ENCODE results near the gene IFFO2. TPM values are rescaled to one million over a fixed set of nuclear protein-coding genes. Genes with fewer than 3 reads are reported as not detected.

Gene IFFO2
- total and polyA plus RNA-seq, 4 donors, result 6.6 to 19.7 (median 13.5) TPM

GRCh38 chr1:18947570-18947969, 8.9 kb downstream of the IFFO2 start:
- Histone ChIP-seq H3K9me3 (ENCODE audit: control insufficient read depth, insufficient read depth, low read length) (no peaks in the 10 kb centered on the region), H3K27me3 (ENCODE audit: control insufficient read depth, insufficient read depth, low read length) (no peaks in the 10 kb centered on the region), H3K4me3 (ENCODE audit: low read depth, low read length) (no peak overlapping the region), H3K36me3 (ENCODE audit: control insufficient read depth, insufficient read depth, low read length) (peaks cover 7% of the 10 kb centered on the region), H3K27ac (ENCODE audit: low read depth, low read length) (peak overlapping the region; percentile 0), H3K4me1 (ENCODE audit: control insufficient read depth, insufficient read depth, low read length) (peaks cover 93% of the 10 kb centered on the region)
- 36% methylated on average over 8 of the region's 9 CpGs for WGBS (ENCODE audit: insufficient coverage)
- peak in 1 of 6 donors; percentile 24 for DNase-seq (ENCODE audit: low read depth in 4 of 6, low spot score in 6 of 6)

GRCh38 chr1:18946550-18947381, 9.7 kb downstream of the IFFO2 start:
- Histone ChIP-seq H3K9me3 (ENCODE audit: control insufficient read depth, insufficient read depth, low read length) (no peaks in the 10 kb centered on the region), H3K4me3 (ENCODE audit: low read depth, low read length) (no peak overlapping the region), H3K36me3 (ENCODE audit: control insufficient read depth, insufficient read depth, low read length) (peaks cover 7% of the 10 kb centered on the region), H3K27ac (ENCODE audit: low read depth, low read length) (peak overlapping the region; percentile 0), H3K4me1 (ENCODE audit: control insufficient read depth, insufficient read depth, low read length) (peaks cover 95% of the 10 kb centered on the region), H3K27me3 (ENCODE audit: control insufficient read depth, insufficient read depth, low read length) (no peaks in the 10 kb centered on the region)
- DNase-seq (ENCODE audit: low read depth in 4 of 6, low spot score in 6 of 6), result no peak
- 62% methylated on average over 14 of the region's 15 CpGs for WGBS (ENCODE audit: insufficient coverage)

- WGBS (ENCODE audit: insufficient coverage), result 27% methylated on average over 14 of the region's 14 CpGs
- peaks cover 7% of the 10 kb centered on the region for H3K36me3 ChIP-seq (ENCODE audit: control insufficient read depth, insufficient read depth, low read length)
- no peak overlapping the region for H3K4me3 ChIP-seq (ENCODE audit: low read depth, low read length)
- no peaks in the 10 kb centered on the region for H3K9me3 ChIP-seq (ENCODE audit: control insufficient read depth, insufficient read depth, low read length)
- peaks cover 95% of the 10 kb centered on the region for H3K4me1 ChIP-seq (ENCODE audit: control insufficient read depth, insufficient read depth, low read length)
- peak overlapping the region; percentile 82 for H3K27ac ChIP-seq (ENCODE audit: low read depth, low read length)
- DNase-seq (ENCODE audit: low read depth in 4 of 6, low spot score in 6 of 6), result peak in 5 of 6 donors; percentile 67 to 94 (median 79)
- H3K27me3 ChIP-seq (ENCODE audit: control insufficient read depth, insufficient read depth, low read length), result no peaks in the 10 kb centered on the region
Observed at GRCh38 chr1:18945401-18945849, 11.1 kb downstream of the IFFO2 start.

- 76% methylated on average over 2 of the region's 2 CpGs for WGBS (ENCODE audit: insufficient coverage)
- H3K27ac ChIP-seq (ENCODE audit: low read depth, low read length), result peak overlapping the region; percentile 82
- H3K9me3 ChIP-seq (ENCODE audit: control insufficient read depth, insufficient read depth, low read length), result no peaks in the 10 kb centered on the region
- H3K27me3 ChIP-seq (ENCODE audit: control insufficient read depth, insufficient read depth, low read length), result no peaks in the 10 kb centered on the region
- peaks cover 7% of the 10 kb centered on the region for H3K36me3 ChIP-seq (ENCODE audit: control insufficient read depth, insufficient read depth, low read length)
- peaks cover 95% of the 10 kb centered on the region for H3K4me1 ChIP-seq (ENCODE audit: control insufficient read depth, insufficient read depth, low read length)
- DNase-seq (ENCODE audit: low read depth in 4 of 6, low spot score in 6 of 6), result no peak
- H3K4me3 ChIP-seq (ENCODE audit: low read depth, low read length), result no peak overlapping the region
Observed at GRCh38 chr1:18944810-18945209, 11.7 kb downstream of the IFFO2 start.

- Histone ChIP-seq H3K4me3 (ENCODE audit: low read depth, low read length) (no peak overlapping the region), H3K9me3 (ENCODE audit: control insufficient read depth, insufficient read depth, low read length) (no peaks in the 10 kb centered on the region), H3K36me3 (ENCODE audit: control insufficient read depth, insufficient read depth, low read length) (peaks cover 7% of the 10 kb centered on the region), H3K27ac (ENCODE audit: low read depth, low read length) (peak overlapping the region; percentile 82), H3K4me1 (ENCODE audit: control insufficient read depth, insufficient read depth, low read length) (peaks cover 95% of the 10 kb centered on the region), H3K27me3 (ENCODE audit: control insufficient read depth, insufficient read depth, low read length) (no peaks in the 10 kb centered on the region)
- no peak for DNase-seq (ENCODE audit: low read depth in 4 of 6, low spot score in 6 of 6)
- 96% methylated on average over 3 of the region's 9 CpGs for WGBS (ENCODE audit: insufficient coverage)
Observed at GRCh38 chr1:18943914-18944572, 12.4 kb downstream of the IFFO2 start.

- Histone ChIP-seq H3K27ac (ENCODE audit: low read depth, low read length) (no peak overlapping the region), H3K27me3 (ENCODE audit: control insufficient read depth, insufficient read depth, low read length) (no peaks in the 10 kb centered on the region), H3K36me3 (ENCODE audit: control insufficient read depth, insufficient read depth, low read length) (peaks cover 10% of the 10 kb centered on the region), H3K9me3 (ENCODE audit: control insufficient read depth, insufficient read depth, low read length) (no peaks in the 10 kb centered on the region), H3K4me1 (ENCODE audit: control insufficient read depth, insufficient read depth, low read length) (peaks cover 95% of the 10 kb centered on the region), H3K4me3 (ENCODE audit: low read depth, low read length) (no peak overlapping the region)
- no CpG with 5 or more reads among the region's 4 CpGs for WGBS (ENCODE audit: insufficient coverage)
- no peak for DNase-seq (ENCODE audit: low read depth in 4 of 6, low spot score in 6 of 6)
Observed at GRCh38 chr1:18943162-18943561, 13.3 kb downstream of the IFFO2 start.

GRCh38 chr1:18942340-18942739, 14.1 kb downstream of the IFFO2 start:
- DNase-seq (ENCODE audit: low read depth in 4 of 6, low spot score in 6 of 6), result no peak
- H3K9me3 ChIP-seq (ENCODE audit: control insufficient read depth, insufficient read depth, low read length), result no peaks in the 10 kb centered on the region
- H3K4me1 ChIP-seq (ENCODE audit: control insufficient read depth, insufficient read depth, low read length), result peaks cover 96% of the 10 kb centered on the region
- 63% methylated on average over 4 of the region's 4 CpGs for WGBS (ENCODE audit: insufficient coverage)
- peak overlapping the region; percentile 49 for H3K27ac ChIP-seq (ENCODE audit: low read depth, low read length)
- peaks cover 10% of the 10 kb centered on the region for H3K36me3 ChIP-seq (ENCODE audit: control insufficient read depth, insufficient read depth, low read length)
- no peaks in the 10 kb centered on the region for H3K27me3 ChIP-seq (ENCODE audit: control insufficient read depth, insufficient read depth, low read length)
- H3K4me3 ChIP-seq (ENCODE audit: low read depth, low read length), result no peak overlapping the region

- WGBS (ENCODE audit: insufficient coverage), result 28% methylated on average over 18 of the region's 18 CpGs
- peak overlapping the region; percentile 49 for H3K27ac ChIP-seq (ENCODE audit: low read depth, low read length)
- H3K27me3 ChIP-seq (ENCODE audit: control insufficient read depth, insufficient read depth, low read length), result no peaks in the 10 kb centered on the region
- H3K4me1 ChIP-seq (ENCODE audit: control insufficient read depth, insufficient read depth, low read length), result peaks cover 95% of the 10 kb centered on the region
- DNase-seq (ENCODE audit: low read depth in 4 of 6, low spot score in 6 of 6), result peak in 5 of 6 donors; percentile 59 to 90 (median 71)
- H3K36me3 ChIP-seq (ENCODE audit: control insufficient read depth, insufficient read depth, low read length), result peaks cover 10% of the 10 kb centered on the region
- H3K9me3 ChIP-seq (ENCODE audit: control insufficient read depth, insufficient read depth, low read length), result no peaks in the 10 kb centered on the region
- no peak overlapping the region for H3K4me3 ChIP-seq (ENCODE audit: low read depth, low read length)
Observed at GRCh38 chr1:18941221-18942141, 15.0 kb downstream of the IFFO2 start.

- no peaks in the 10 kb centered on the region for H3K27me3 ChIP-seq (ENCODE audit: control insufficient read depth, insufficient read depth, low read length)
- 86% methylated on average over 12 of the region's 13 CpGs for WGBS (ENCODE audit: insufficient coverage)
- no peak overlapping the region for H3K4me3 ChIP-seq (ENCODE audit: low read depth, low read length)
- DNase-seq (ENCODE audit: low read depth in 4 of 6, low spot score in 6 of 6), result no peak
- peaks cover 10% of the 10 kb centered on the region for H3K36me3 ChIP-seq (ENCODE audit: control insufficient read depth, insufficient read depth, low read length)
- H3K9me3 ChIP-seq (ENCODE audit: control insufficient read depth, insufficient read depth, low read length), result no peaks in the 10 kb centered on the region
- H3K4me1 ChIP-seq (ENCODE audit: control insufficient read depth, insufficient read depth, low read length), result peaks cover 98% of the 10 kb centered on the region
- H3K27ac ChIP-seq (ENCODE audit: low read depth, low read length), result peak overlapping the region; percentile 49
Observed at GRCh38 chr1:18940303-18941020, 16.0 kb downstream of the IFFO2 start.
